Measurements from ENCODE around the gene DUSP12.

Gene DUSP12

DNA sequence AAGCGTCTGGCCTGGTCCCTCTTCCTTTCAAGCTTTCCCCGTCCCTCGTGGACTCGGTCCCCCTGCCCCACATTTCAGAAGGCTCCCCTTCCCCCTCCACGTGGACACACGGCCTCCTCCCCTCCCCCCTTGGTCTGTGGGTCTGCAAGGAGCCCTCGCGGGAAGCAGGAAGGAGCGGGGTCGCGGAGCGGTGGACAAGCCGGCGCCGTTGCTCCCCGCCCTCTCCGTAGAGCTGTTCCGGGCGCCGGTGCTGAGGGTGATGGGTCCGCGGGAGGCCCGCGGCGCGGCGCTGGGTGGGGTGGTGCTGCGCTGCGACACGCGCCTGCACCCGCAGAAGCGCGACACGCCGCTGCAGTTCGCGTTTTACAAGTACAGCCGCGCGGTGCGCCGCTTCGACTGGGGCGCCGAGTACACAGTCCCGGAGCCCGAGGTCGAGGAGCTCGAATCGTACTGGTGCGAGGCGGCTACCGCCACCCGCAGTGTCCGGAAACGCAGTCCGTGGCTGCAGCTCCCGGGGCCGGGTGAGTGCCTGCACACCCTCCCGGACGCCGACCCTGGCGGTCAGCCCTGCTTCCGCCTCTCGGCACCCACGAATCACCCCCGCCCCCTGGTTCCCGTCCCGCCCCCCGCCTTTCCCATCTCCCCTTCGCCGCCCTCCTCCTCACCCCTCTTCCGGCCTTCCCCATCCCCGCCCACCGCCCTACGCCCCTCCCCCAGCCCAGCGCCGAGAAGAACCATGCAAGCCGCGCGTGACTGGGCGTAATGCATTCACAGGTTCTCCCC lies 22.9 kb upstream of the DUSP12 start:
- in situ Hi-C loops (cut with MboI; ENCODE audit: low sequenced_read_pairs), result no loop called here

DNA sequence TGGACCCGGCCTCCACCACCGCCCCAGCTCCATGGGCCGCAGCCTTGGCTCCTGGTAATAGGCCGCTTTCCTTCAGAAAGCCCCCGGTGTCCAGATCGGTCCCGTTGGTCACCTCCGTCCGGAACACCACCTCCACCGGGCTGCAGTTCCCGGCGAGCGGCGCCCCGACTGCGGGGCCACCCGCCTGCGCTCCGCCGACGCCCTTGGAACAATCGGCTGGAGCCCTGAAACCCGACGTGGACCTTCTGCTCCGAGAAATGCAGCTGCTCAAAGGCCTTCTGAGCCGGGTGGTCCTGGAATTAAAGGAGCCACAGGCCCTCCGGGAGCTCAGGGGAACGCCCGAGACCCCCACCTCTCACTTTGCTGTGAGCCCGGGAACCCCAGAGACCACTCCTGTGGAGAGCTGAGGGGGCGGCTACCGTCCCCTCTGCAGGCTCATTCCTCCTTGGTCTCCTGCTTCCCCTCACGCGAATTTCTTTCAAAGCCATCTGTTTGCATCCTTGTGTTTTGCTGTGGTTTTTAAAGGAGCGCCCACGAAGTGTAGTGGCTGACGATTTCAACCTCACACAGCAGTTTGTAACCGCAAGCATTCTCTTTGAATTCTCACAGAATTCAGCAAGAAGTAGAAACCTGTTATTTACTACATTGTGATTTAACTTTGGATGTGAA lies 22.2 kb upstream of the DUSP12 start:
- in situ Hi-C loops (cut with MboI; ENCODE audit: low sequenced_read_pairs), result no loop called here

GRCh38 chr1:161728376-161729226 lies 21.0 kb upstream of the DUSP12 start:
- in situ Hi-C loops (cut with MboI; ENCODE audit: low sequenced_read_pairs), result no loop called here

DNA sequence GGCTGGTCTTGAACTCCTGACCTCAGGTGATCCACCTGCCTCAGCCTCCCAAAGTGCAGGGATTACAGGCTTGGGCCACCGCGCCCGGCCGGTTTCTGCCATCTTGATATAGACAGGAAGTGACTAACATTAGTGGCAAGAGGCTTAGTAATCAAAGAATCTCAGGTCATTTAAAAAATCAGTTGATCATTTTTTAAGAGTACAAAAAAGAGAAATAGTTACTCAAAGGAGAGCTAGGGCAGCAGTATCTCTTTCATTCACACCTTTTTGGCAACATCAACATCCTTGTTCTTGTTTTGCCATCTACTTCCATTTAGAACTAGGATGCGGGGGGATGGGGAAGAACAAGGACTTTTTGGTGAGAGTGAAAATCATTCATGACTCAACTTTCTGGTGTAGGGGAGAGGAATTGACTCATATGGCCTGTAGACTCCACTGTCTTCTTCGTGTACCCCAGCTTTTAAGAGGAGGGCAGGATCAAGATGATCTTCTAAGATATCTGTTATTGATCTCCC lies 19.5 kb upstream of the DUSP12 start:
- in situ Hi-C loops (cut with MboI; ENCODE audit: low sequenced_read_pairs), result no loop called here

GRCh38 chr1:161731241-161731640 lies 18.3 kb upstream of the DUSP12 start:
- in situ Hi-C loops (cut with MboI; ENCODE audit: low sequenced_read_pairs), result no loop called here

DNA sequence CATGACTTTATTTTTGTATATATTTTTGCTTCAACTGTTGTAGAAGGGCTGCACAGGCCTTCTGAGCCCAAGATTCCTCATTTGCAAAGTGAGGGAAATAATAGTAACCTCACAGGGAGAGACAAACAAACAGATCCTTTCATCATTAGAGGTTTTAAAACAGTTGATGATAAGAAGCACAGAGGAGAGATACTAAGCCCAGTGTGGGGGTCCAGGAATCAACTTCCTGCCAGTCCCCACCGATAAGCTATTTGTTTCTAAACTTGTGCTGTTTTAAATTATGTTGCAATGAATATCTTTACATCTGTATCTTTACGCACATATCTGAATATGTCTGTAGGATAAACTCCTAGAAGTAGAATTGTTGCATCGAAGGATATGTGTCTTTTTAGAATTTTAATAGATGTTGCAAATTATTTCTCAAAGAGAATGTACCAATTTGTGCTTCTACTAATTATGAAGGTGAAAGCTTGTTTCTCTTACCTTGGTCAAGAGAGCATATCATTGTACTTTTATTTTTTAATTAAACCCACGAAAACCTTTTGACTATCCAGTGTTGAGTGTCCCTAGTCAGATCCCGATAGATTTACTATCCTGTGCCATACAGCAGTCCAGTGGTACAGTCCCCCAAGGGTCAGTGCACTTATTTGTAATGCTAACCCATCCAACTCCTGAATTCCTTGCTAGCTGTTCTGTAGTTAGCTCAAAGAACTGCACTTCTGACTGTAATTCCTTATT lies 17.4 kb upstream of the DUSP12 start:
- in situ Hi-C loops (cut with MboI; ENCODE audit: low sequenced_read_pairs), result no loop called here

DNA sequence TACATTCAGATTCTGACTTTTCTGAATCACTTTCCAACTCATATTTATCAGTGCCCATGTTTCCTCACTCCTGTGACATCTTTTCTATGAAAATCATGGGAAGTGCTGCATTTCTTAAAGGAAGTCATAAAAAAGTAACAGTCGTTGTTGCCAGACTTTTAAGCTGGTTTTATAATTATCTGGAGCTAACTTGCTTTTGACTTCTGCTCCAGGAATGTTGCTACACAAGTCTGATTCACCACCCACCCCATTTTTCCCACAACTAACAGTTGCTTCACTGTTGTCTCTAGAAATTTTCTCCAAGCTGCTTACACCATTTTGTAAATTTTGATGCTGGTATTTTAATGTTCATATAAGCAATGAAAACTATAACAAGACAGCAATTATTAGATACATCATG lies 16.1 kb upstream of the DUSP12 start:
- in situ Hi-C loops (cut with MboI; ENCODE audit: low sequenced_read_pairs), result no loop called here

GRCh38 chr1:161735837-161736236 lies 13.7 kb upstream of the DUSP12 start:
- in situ Hi-C loops (cut with MboI; ENCODE audit: low sequenced_read_pairs), result no loop called here

GRCh38 chr1:161736335-161736969 lies 13.1 kb upstream of the DUSP12 start:
- in situ Hi-C loops (cut with MboI; ENCODE audit: low sequenced_read_pairs), result no loop called here

DNA sequence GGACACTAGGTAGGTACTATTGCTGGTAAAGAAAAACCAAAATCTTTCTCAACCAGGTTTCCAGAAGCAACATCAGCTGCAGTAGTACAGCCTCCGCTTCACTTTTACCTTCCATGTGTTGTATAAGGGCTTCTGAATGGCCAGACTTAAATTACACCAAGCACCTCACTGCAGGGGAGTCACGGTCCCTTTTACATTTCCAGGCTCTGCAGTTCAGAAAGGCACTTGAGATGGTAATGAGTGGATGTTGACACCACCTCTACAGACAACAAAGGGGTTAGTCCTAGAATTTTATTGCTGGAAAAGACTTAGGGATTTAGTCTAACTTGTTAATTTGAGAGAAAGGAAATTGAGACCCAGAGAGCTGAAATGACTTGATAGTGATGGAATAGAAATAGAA lies 12.0 kb upstream of the DUSP12 start:
- in situ Hi-C loops (cut with MboI; ENCODE audit: low sequenced_read_pairs), result no loop called here

- in situ Hi-C loops (cut with MboI; ENCODE audit: low sequenced_read_pairs), result no loop called here
Observed at GRCh38 chr1:161738627-161739287, 10.8 kb upstream of the DUSP12 start.

DNA sequence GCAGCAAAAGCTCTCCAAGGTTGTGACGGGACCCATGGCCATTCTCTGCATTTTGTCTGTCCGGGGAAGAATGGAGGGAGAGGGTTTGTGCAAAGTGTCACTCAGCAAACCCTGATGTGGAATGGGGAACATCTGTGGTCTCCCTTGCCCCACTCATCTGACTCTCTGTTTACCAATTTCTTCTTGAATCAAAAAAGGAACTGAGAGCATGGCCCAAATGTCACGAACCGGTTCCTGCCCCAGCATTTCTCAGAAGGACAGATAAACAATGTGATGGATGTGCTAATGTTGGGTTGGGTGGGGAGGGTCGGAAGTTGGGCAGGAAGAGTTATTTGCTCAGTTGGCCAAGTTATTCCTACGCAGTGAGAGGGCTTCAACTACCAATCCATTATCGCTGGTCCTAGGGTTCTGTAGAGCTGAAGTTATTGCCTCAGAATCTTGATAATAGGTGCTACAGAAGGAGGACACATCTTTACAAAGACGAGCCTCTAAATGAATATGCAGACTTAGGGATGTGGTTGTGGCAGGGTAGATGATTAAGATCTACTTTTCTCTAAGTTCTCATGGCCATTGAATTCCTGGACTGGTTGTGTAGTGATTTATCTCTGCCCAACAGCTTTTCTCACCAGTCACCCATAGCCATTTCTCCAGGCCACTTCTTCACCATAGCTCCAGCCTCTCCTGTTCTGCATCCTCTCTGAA lies 9.6 kb upstream of the DUSP12 start:
- in situ Hi-C loops (cut with MboI; ENCODE audit: low sequenced_read_pairs), result loop anchor here (10.0 kb wide), 1 partner anchor 255 kb away; no protein-coding TSS in a partner anchor

GRCh38 chr1:161740921-161741320 lies 8.7 kb upstream of the DUSP12 start:
- in situ Hi-C loops (cut with MboI; ENCODE audit: low sequenced_read_pairs), result loop anchor here (10.0 kb wide), 1 partner anchor 256 kb away; no protein-coding TSS in a partner anchor

DNA sequence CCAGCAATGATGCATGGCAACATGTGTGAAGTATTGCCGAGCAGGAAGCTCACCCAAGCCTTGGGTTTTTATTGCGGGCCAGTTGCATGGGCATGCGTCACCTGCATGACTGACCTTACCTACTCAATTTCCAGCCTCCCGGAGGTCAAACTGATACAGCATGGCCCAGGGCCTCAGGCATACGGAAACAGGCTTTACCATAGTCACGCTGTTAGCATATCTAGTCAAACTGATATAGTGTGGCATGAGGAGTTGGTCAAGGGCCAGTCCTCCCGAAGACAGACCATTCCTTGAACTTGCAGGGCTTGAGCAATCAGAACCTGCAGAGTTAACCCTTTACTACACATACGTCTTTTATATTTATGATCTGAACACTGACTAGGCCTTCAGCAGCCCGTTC lies 6.4 kb upstream of the DUSP12 start:
- in situ Hi-C loops (cut with MboI; ENCODE audit: low sequenced_read_pairs), result loop anchor here (10.0 kb wide), 1 partner anchor 258 kb away; no protein-coding TSS in a partner anchor

DNA sequence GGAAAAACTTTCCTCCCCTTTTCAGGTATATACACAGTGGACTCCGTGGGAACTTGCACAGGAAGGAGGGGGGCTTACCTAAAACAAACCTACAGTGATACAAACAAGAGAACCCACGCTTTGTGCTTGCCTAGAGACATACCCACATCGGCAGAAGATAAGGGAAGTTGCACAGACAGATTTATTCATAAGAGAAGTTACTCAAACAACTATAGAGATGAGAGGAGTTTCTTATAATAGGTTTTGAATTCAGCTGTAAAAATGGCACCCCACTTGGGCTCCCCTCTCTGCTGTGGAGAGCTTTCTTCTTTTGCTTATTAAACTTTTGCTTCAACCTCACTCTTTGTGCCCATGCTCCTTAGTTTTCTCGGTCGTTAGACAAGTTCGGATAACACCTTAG lies 1.8 kb upstream of the DUSP12 start:
- in situ Hi-C loops (cut with MboI; ENCODE audit: low sequenced_read_pairs), result loop anchor here (10.0 kb wide), 1 partner anchor 263 kb away; no protein-coding TSS in a partner anchor

DNA sequence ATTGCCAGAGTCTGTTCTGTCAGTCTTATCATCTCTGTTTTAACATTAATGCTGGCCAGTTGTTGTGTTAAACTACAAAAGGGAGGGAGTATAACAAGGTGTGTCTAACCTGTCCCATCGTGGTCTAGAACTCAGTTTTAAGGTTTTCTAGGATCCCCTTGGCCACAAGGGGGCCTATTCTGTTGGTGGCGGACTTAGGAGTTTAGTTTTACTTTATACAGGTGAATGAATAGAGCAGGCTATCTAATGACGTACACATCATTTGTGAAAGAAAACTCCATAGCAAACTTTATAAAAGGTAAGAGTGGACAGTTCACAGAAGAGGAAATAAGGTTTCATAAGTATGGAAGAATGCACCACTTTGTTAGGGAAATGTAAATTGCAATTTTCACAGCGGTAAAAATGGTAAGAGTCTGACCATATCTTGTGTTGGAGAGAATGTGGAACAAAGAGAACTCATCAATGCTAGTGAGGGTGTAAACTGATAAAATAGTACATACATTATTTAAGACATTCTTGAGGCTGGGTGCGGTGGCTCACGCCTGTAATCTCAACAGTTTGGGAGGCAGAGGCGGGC lies 14.0 kb downstream of the DUSP12 start:
- in situ Hi-C loops (cut with MboI; ENCODE audit: low sequenced_read_pairs), result no loop called here

DNA sequence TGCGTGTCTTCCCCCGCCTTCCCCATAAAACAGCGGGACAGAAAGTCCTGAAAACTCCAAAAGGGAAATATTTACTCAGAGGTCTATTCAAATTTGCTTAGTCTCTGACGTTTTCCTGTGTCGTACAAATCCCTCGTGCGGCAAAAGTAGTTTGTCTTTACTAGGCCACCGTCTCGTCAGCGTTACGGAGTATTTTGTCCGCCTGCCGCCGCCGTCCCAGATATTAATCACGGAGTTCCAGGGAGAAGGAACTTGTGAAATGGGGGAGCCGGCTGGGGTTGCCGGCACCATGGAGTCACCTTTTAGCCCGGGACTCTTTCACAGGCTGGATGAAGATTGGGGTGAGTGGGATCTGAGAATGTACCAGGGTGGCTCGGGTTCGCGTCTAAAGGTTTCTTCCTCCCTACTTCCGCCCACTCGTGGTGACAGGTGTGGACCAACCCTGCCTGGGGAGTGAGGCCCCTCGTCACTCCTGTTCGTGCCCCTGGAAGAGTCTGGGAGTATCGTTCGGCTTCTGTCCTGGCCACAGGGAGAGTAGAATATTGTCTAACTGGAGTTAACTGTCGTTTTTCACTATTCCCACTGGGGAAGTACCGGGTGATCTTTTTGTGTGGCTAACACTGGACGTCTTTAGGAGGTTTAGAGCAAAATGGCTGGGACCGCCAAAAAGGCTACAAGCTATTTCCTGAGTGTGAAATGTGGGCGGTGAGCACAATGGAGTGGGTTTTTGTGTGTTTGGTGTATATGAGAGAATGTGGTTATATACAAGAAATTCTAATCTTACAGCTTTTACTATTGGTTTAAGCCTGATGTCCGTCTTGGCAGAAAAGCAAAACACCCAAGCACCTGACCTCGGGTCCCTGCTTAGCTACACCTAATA lies 16.8 kb downstream of the DUSP12 start, which contains the start of gene ATF6:
Gene ATF6 (plus strand): TSS at position 219 of the 880 bp plus-strand sequence. CDS start 41 bp downstream, at position 260.
- in situ Hi-C loops (cut with MboI; ENCODE audit: low sequenced_read_pairs), result no loop called here

All from HL-60/S4 treated with phorbol 12-myristate 13-acetate at 8.2 ng/mL for 4 days and 3 days (cell line).